Cardiac muscle cell (in vitro differentiated cells and primary cell): Measurements from ENCODE around the gene ARTN. TPM values are rescaled to one million over a fixed set of nuclear protein-coding genes. Genes with fewer than 3 reads are reported as not detected.

Experiments
- DNase-seq, 2 donors: peaks; one replicate each; pipeline versions ENCODE4 v3.0.0 to v3.0.0-alpha.2; 2010 to 2017; ENCODE audit warnings: low read depth in 1 of 2, low spot score in 1 of 2
- H3K27ac ChIP-seq: fragments of 200-600 bp; sonication (generic); 2 replicates; pipeline ENCODE4 v1.5.1; 2016
- H3K27me3 ChIP-seq: fragments of 200-600 bp; sonication (generic); 2 replicates; pipeline ENCODE4 v1.6.0; 2016; ENCODE audit warnings: control low read depth
- H3K36me3 ChIP-seq: fragments of 200-600 bp; sonication (generic); 2 replicates; pipeline ENCODE4 v1.5.1; 2016; ENCODE audit warnings: control low read depth
- H3K4me1 ChIP-seq: fragments of 200-600 bp; sonication (generic); 2 replicates; pipeline ENCODE4 v1.8.1; 2017; ENCODE audit warnings: low read depth, mild to moderate bottlenecking, mixed run types
- H3K4me3 ChIP-seq: fragments of 200-600 bp; sonication (generic); 2 replicates; pipeline ENCODE4 v1.5.1; 2016; ENCODE audit warnings: mild to moderate bottlenecking
- H3K9me3 ChIP-seq: fragments of 200-600 bp; sonication (generic); 2 replicates; pipeline ENCODE4 v1.5.1; 2017; ENCODE audit warnings: low read depth, mild to moderate bottlenecking, control low read depth
- polyA plus RNA-seq: library from polyadenylated mRNA; unstranded; fragments of >200 nt; fragmentation: Nextera tagmentation; extraction: Ambion mirVana; gene quantifications from 2 replicates; pipeline ENCODE4 v1.2.1, GENCODE V29; 2016
- total RNA-seq: library from RNA; depleted of rRNA; stranded (reverse); fragments of >200 nt; gene quantifications from 2 replicates; pipeline ENCODE4 v1.2.3, GENCODE V29; 2016
- TF ChIP-seq, protein P1 (sequence below): IDR thresholded peaks from 2 replicates; pipeline ENCODE4 v1.5.1; 2012; ENCODE audit warnings: low read depth, mild to moderate bottlenecking, low read length

ARTN gene
- total and polyA plus RNA-seq, 2 experiments from 2014 or later = 26.2 to 50.5 TPM

DNA sequence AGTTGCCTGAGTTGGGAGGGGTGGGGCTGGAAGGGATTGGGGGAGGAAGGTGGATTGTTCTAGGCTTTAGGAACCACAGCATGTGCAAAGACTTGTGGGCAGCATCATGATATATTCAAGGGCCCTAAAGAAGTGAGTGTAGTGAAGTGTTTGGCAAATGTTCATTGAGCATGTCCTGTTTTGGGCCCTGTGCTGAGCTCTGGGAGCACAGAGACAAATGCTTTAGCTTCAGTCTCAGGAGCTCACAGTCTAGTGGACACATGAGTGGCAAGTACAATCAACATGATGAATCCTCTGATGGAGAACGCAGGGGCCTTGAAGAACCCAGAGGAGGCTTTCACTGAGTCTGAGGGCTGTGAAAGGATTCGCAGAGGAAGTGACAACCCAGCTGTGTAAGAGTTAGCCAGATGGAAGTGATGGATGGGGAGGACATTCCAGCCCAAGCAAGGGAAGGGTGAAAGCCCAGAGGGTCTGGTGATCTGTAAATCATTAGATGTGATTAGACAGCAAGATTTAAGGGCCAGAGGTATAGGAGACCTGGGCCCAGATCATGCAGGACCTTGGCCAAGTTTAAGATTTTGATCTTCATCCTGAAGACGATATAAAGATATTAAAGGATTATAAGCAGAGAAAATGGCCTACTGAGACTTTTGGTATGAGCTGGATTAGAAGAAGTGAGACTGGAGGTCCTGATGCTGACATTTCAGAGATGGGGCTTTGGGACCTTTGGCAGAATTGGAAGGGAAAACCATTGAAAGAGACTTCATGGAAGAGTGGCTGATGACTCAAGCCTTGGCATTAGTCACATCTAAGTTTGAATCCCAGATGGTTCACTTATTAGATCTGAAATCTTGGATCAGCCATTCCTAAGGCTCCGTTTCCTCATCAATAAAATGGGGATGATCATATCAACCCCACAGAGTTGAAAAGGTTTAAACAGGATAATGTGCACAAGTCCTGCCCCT is 17.7 kb downstream of the ARTN start:
- DNase-seq = no peak
- TF ChIP-seq, protein P1, sequence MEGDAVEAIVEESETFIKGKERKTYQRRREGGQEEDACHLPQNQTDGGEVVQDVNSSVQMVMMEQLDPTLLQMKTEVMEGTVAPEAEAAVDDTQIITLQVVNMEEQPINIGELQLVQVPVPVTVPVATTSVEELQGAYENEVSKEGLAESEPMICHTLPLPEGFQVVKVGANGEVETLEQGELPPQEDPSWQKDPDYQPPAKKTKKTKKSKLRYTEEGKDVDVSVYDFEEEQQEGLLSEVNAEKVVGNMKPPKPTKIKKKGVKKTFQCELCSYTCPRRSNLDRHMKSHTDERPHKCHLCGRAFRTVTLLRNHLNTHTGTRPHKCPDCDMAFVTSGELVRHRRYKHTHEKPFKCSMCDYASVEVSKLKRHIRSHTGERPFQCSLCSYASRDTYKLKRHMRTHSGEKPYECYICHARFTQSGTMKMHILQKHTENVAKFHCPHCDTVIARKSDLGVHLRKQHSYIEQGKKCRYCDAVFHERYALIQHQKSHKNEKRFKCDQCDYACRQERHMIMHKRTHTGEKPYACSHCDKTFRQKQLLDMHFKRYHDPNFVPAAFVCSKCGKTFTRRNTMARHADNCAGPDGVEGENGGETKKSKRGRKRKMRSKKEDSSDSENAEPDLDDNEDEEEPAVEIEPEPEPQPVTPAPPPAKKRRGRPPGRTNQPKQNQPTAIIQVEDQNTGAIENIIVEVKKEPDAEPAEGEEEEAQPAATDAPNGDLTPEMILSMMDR = no peak
- no peaks in the 10 kb centered on the region for H3K27me3 ChIP-seq
- H3K4me3 ChIP-seq = no peak overlapping the region
- no peak overlapping the region for H3K27ac ChIP-seq
- peaks cover 11% of the 10 kb centered on the region for H3K4me1 ChIP-seq
- no peaks in the 10 kb centered on the region for H3K9me3 ChIP-seq
- H3K36me3 ChIP-seq = no peaks in the 10 kb centered on the region

DNA sequence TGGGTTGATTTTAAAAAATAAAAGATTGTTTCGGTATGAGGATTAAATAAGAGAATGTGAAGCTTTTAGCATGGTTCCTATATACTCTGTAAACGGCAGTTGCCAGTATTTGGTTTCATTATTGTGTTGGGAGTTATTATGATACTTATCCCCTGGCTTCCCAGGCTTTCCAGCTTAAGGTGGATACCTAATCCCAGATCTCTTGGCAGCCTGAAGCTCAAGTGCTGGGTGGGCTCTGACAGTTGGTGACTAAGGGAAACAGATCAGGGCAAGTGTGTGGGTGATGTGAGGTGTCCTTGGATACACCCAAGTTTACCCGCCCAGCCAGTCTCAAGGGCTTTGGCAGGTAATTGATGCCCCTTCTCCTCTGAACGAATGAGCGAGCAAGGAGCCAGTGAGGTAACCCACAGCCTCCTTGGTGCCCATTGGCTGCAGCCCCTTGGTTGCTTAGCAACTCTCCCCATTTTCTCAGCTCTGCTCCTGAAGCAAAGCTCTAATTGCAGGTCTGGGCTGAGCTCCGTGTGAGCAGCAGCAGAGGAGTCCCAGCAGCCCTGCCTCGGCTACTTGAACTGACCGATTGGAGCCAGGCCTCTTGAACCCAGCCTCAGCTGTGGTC is 19.2 kb downstream of the ARTN start:
- H3K27ac ChIP-seq = no peak overlapping the region
- TF ChIP-seq, protein P1 = no peak
- no peak overlapping the region for H3K4me3 ChIP-seq
- no peaks in the 10 kb centered on the region for H3K9me3 ChIP-seq
- H3K36me3 ChIP-seq = peaks cover 7% of the 10 kb centered on the region
- H3K27me3 ChIP-seq = no peaks in the 10 kb centered on the region
- peak in 1 of 2 donors; percentile 55 for DNase-seq
- peaks cover 5% of the 10 kb centered on the region for H3K4me1 ChIP-seq

DNA sequence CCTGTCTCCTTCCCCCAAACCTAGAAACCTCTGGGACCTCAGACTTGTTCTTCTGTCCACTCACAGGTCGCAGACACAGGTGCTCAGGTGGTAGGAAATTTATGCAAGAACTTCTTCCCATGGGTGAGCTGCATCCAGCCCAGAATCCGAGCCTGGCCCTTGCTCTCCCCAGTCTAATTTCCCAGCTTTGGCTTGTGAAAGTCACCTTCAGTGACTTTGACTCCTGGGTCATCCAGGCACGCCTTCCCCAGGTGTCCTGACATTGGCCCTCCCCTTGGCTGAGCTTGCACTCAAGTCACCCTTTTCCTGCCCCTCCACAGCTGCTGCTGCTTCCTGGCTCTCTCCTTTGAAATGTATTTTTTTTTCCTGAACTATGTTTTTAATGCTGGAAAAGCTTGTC is 19.8 kb downstream of the ARTN start:
- H3K27ac ChIP-seq = no peak overlapping the region
- H3K4me3 ChIP-seq = no peak overlapping the region
- H3K9me3 ChIP-seq = no peaks in the 10 kb centered on the region
- TF ChIP-seq, protein P1 = no peak
- peaks cover 9% of the 10 kb centered on the region for H3K36me3 ChIP-seq
- no peak for DNase-seq
- H3K4me1 ChIP-seq = peaks cover 3% of the 10 kb centered on the region
- H3K27me3 ChIP-seq = no peaks in the 10 kb centered on the region

DNA sequence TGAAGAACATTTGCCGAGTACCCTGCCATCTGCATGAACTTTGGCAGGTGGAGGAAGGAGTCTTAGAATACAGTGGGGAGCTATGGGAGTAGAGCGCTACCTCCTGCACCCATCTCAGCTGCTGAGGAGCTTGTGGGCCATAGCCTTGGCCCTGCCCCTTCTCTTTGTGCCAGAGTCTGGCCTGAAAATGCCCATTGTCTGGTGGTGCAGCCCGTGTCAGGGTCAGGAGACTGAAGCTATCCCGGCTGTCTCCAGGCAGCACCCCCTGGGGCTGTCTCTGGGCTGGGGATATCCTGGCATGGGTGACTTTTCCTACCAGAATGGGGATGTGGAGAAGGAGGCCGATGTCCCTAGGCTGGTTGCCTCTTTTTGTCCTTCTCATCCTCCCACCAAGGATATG is 20.4 kb downstream of the ARTN start:
- DNase-seq = no peak
- peaks cover 3% of the 10 kb centered on the region for H3K4me1 ChIP-seq
- TF ChIP-seq, protein P1 = no peak
- H3K27me3 ChIP-seq = no peaks in the 10 kb centered on the region
- no peak overlapping the region for H3K27ac ChIP-seq
- no peak overlapping the region for H3K4me3 ChIP-seq
- H3K9me3 ChIP-seq = no peaks in the 10 kb centered on the region
- H3K36me3 ChIP-seq = peaks cover 13% of the 10 kb centered on the region

DNA sequence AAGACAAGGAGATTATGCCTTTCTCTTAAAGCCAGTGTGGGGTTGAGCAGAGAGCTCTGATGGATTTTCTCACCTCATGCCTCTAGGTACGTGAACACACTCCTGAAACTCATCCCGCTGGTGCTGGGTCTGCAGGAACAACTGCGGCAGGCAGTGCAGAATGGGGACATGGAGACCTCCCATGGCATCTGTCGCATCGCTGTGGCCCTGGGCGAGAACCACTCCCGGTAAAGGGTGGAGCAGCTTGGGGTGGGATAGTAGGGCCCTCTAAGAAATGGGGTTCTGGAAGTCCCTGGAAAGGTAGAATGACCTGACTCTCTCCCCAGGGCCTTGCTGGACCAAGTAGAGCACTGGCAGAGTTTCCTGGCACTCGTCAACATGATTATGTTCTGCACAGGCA is 22.6 kb downstream of the ARTN start:
- no peak for DNase-seq
- Histone ChIP-seq H3K9me3 (no peaks in the 10 kb centered on the region), H3K27me3 (no peaks in the 10 kb centered on the region), H3K4me1 (peaks cover 3% of the 10 kb centered on the region), H3K27ac (no peak overlapping the region), H3K36me3 (peaks cover 17% of the 10 kb centered on the region), H3K4me3 (no peak overlapping the region)
- TF ChIP-seq, protein P1 = no peak
